Endodermal cell (in vitro differentiated cells): ENCODE data around the gene DGKG. TPM values are rescaled to one million over a fixed set of nuclear protein-coding genes. Genes with fewer than 3 reads are reported as not detected.

Experiments used
- DNase-seq: peaks from one replicate; pipeline ENCODE4 v3.0.0-alpha.2; 2017
- H3K27ac ChIP-seq: 2 replicates; pipeline ENCODE4 v1.5.1; 2013; ENCODE audit warnings: mild to moderate bottlenecking, low read depth, low read length, moderate library complexity
- H3K27me3 ChIP-seq: 2 replicates; pipeline ENCODE4 v1.6.1; 2013; ENCODE audit warnings: mild to moderate bottlenecking, low read length, moderate library complexity; ENCODE audit not compliant: insufficient read depth, control insufficient read depth, poor library complexity, severe bottlenecking
- H3K36me3 ChIP-seq: 2 replicates; pipeline ENCODE4 v1.7.0; 2013; ENCODE audit warnings: mild to moderate bottlenecking, low read length, moderate library complexity; ENCODE audit not compliant: control insufficient read depth, insufficient read depth
- H3K4me1 ChIP-seq: one replicate; pipeline ENCODE4 v1.7.0; 2013; ENCODE audit warnings: low read length; ENCODE audit not compliant: control insufficient read depth, insufficient read depth
- H3K4me3 ChIP-seq: 2 replicates; pipeline ENCODE4 v1.5.1; 2013; ENCODE audit warnings: mild to moderate bottlenecking, low read length, moderate library complexity
- H3K9ac ChIP-seq: 2 replicates; pipeline ENCODE4 v1.6.1; 2013; ENCODE audit warnings: mild to moderate bottlenecking, low read length, moderate library complexity; ENCODE audit not compliant: poor library complexity, severe bottlenecking; ENCODE audit errors: extremely low read depth
- H3K9me3 ChIP-seq: 2 replicates; pipeline ENCODE4 v1.6.1; 2013; ENCODE audit warnings: mild to moderate bottlenecking, low read length, moderate library complexity; ENCODE audit not compliant: control insufficient read depth
- H3K27ac Mint-ChIP-seq: 2 replicates; pipeline ENCODE4 v1.8.0; 2020; ENCODE audit warnings: mixed read lengths
- H3K27me3 Mint-ChIP-seq: 2 replicates; pipeline ENCODE4 v1.8.0; 2021; ENCODE audit warnings: mild to moderate bottlenecking, mixed read lengths; ENCODE audit not compliant: insufficient read depth
- H3K36me3 Mint-ChIP-seq: 2 replicates; pipeline ENCODE4 v1.8.0; 2020; ENCODE audit warnings: low read depth, mixed read lengths
- H3K4me1 Mint-ChIP-seq: 2 replicates; pipeline ENCODE4 v1.8.0; 2020; ENCODE audit warnings: mixed read lengths
- H3K4me3 Mint-ChIP-seq: 2 replicates; pipeline ENCODE4 v1.8.0; 2020; ENCODE audit warnings: mild to moderate bottlenecking, moderate library complexity, mixed read lengths
- H3K9me3 Mint-ChIP-seq: 2 replicates; pipeline ENCODE4 v1.8.0; 2020; ENCODE audit warnings: mild to moderate bottlenecking, mixed read lengths
- CTCF ChIP-seq: fragments of 200-600 bp; sonication (generic); conservative IDR thresholded peaks from 2 replicates; pipeline ENCODE4 v1.5.0; 2021; ENCODE audit warnings: antibody characterized with exemption, mild to moderate bottlenecking
- WGBS, 2 experiments: methylation state at CpG; one replicate each; pipeline versions ENCODE4 v1.1.5 to v1.1.7; 2013; ENCODE audit warnings: missing lambda C conversion rate in 2 of 2, mixed read lengths in 1 of 2; ENCODE audit not compliant: insufficient coverage in 1 of 2, insufficient read length in 1 of 2; 5-methylcytosine and 5-hydroxymethylcytosine counted together
- total RNA-seq, 2 donors: library from RNA; stranded (reverse); fragmentation: NEBNext Ultra II Directional in 1 of 2; extraction: Animal tissue kit (Norgen Biotek cat#: 25700) in 1 of 2; gene quantifications; 2 replicates in 1 of 2; 3 replicates in 1 of 2; pipeline ENCODE4 v1.2.1, GENCODE V29; 2021

Gene DGKG
- total RNA-seq, 2 donors from 2014 or later, result 0.86 to 1.8 TPM

DNA sequence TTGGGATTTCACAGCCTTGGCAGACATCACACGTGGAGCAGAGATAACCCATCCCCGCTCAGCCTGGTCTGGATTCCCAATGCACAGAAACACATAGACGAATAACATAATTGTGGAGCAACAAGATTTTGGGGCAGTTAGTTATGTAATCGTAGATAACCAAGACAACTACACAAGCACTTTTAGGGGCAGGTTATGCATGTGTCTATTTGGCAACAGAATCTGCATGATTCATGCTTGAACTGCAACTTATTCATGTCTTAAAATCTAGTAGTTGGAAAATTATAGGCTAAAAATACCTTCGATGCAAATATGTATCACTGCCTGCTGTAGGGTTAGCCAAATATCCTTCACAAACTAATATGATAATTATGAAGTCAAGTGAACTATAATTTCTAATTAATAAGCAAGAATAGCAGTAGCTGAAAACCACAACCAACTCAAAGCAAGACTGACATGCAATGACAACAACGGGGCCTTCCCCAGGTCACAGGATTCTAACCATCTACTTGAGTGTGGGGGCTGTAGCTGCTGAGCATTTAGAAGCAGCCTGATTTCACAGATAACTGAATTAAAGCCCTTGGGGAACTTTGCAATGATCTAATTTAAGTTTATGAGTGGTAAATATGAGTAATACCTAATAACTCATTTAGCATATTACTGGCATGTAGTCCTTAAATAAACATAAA lies 31.1 kb downstream of the DGKG start:
- Histone ChIP-seq H3K36me3 (no peaks in the 10 kb centered on the region), H3K4me1 (no peaks in the 10 kb centered on the region), H3K9ac (no peak overlapping the region), H3K27me3 (peaks cover 4% of the 10 kb centered on the region), H3K27ac (no peak overlapping the region), H3K4me3 (no peak overlapping the region), H3K9me3 (no peaks in the 10 kb centered on the region)
- Mint-ChIP-seq H3K27me3 (peaks cover 18% of the 10 kb centered on the region), H3K36me3 (no peaks in the 10 kb centered on the region), H3K27ac (no peak overlapping the region), H3K9me3 (no peaks in the 10 kb centered on the region), H3K4me3 (no peak overlapping the region), H3K4me1 (no peaks in the 10 kb centered on the region)
- TF ChIP-seq CTCF, result no peak
- 90 to 96% methylated on average over 5 of the region's 6 CpGs for WGBS, 2 experiments
- no peak for DNase-seq

DNA sequence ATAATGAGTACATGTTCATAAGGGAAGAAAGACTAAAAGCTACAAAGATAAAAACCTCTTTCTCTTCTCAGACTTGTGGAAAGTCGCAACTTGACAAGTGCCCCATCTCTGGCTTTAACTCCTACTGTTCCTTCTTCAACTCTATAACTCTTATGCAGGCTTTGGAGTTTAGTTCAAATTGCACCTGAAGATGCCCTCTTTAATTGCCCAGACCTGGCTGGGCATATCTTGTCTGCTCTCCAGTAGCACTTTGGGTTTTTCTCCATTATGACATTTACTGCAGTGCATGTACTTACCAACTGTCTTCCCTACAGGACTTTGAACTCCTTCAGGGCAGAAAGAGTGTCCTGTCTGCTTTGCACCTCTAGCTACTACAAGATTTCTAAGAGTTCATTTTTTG lies 32.4 kb downstream of the DGKG start:
- H3K9me3 Mint-ChIP-seq, result no peaks in the 10 kb centered on the region
- DNase-seq, result no peak
- no peaks in the 10 kb centered on the region for H3K4me1 Mint-ChIP-seq
- Histone ChIP-seq H3K9ac (no peak overlapping the region), H3K9me3 (no peaks in the 10 kb centered on the region), H3K4me3 (no peak overlapping the region), H3K36me3 (no peaks in the 10 kb centered on the region), H3K27ac (no peak overlapping the region), H3K4me1 (no peaks in the 10 kb centered on the region), H3K27me3 (peaks cover 4% of the 10 kb centered on the region)
- 93% methylated on average over 1 of the region's 1 CpG; no CpG with 5 or more reads in 1 of the 2 experiments for WGBS, 2 experiments
- no peaks in the 10 kb centered on the region for H3K36me3 Mint-ChIP-seq
- TF ChIP-seq CTCF, result no peak
- no peak overlapping the region for H3K4me3 Mint-ChIP-seq
- no peak overlapping the region for H3K27ac Mint-ChIP-seq
- peaks cover 16% of the 10 kb centered on the region for H3K27me3 Mint-ChIP-seq

DNA sequence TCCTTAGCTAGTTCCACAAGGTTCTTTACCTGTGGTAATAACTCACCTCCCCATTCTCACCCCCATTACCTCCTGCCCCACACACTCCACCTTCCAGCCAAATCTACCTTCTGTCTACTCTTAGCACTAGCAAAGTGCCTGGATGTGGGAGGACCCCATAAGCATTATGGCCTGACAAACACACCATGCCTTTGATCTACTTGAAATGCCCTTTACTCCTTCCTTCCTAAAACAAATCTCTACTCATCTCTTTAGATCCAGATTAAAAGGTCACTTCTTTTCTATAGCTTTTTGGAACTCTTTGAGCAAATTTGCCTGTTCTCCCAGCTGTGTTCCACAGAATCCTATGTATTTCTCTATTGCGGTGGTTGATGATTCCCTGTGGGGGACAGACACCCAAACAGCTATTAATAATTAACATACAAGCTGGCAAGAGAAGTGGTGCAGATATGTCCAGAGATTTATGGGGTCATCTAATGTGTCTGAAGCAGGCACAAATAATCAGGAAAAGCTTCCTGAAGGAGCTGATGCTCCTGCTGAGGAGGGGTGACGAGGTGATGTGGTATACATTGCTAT lies 34.0 kb downstream of the DGKG start:
- WGBS, 2 experiments, result 100% methylated on average over 1 of the region's 2 CpGs; no CpG with 5 or more reads in 1 of the 2 experiments
- Histone ChIP-seq H3K9ac (no peak overlapping the region), H3K27me3 (no peaks in the 10 kb centered on the region), H3K9me3 (no peaks in the 10 kb centered on the region), H3K36me3 (no peaks in the 10 kb centered on the region), H3K4me1 (no peaks in the 10 kb centered on the region), H3K4me3 (no peak overlapping the region), H3K27ac (no peak overlapping the region)
- Mint-ChIP-seq H3K9me3 (no peaks in the 10 kb centered on the region), H3K27ac (no peak overlapping the region), H3K4me1 (no peaks in the 10 kb centered on the region), H3K36me3 (no peaks in the 10 kb centered on the region), H3K27me3 (peaks cover 3% of the 10 kb centered on the region), H3K4me3 (no peak overlapping the region)
- TF ChIP-seq CTCF, result no peak
- no peak for DNase-seq
